AG09319 (cell line): Measurements from ENCODE around the gene MICAL2.

Source experiments
- DNase-seq: peaks from one replicate; pipeline ENCODE4 v3.0.0-alpha.2; 2010; ENCODE audit warnings: low read depth; ENCODE audit errors: extremely low read depth
- CTCF ChIP-seq: IDR thresholded peaks from 2 replicates; pipeline ENCODE4 v1.5.1; 2011; ENCODE audit warnings: low read depth, mild to moderate bottlenecking, inconsistent platforms, low read length, moderate library complexity

The MICAL2 gene

GRCh38 chr11:12243911-12244550 is 133.6 kb downstream of the MICAL2 start:
- DNase-seq, result no peak
- TF ChIP-seq CTCF, result no peak

GRCh38 chr11:12245091-12245490 is 134.7 kb downstream of the MICAL2 start:
- DNase-seq, result no peak
- no peak for TF ChIP-seq CTCF

GRCh38 chr11:12245549-12246016 is 135.2 kb downstream of the MICAL2 start:
- TF ChIP-seq CTCF, result no peak
- no peak for DNase-seq

GRCh38 chr11:12246147-12246546 is 135.8 kb downstream of the MICAL2 start:
- DNase-seq, result no peak
- no peak for TF ChIP-seq CTCF

DNA sequence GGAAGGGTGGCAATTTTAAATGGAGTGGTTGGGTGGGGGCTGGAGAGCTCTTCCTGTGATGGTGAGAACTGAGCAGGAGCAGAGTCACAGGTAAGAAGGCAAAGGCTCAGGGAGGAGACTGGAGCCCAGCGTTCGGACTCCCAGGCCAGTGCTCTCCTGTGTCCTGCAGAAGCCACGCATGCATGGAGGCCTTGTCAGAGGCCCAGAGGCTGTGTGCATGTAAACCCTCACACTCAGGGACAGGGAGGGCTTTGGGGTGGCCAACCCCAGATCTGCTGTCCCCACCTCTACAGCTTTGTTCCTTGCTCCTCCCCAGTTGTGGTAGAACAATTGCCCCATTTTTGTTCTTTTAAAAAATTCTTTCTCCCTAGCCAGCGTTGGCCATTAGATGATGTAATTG is 136.6 kb downstream of the MICAL2 start:
- TF ChIP-seq CTCF, result no peak
- DNase-seq, result no peak

GRCh38 chr11:12247543-12248254 is 137.3 kb downstream of the MICAL2 start:
- TF ChIP-seq CTCF, result no peak
- DNase-seq, result no peak

DNA sequence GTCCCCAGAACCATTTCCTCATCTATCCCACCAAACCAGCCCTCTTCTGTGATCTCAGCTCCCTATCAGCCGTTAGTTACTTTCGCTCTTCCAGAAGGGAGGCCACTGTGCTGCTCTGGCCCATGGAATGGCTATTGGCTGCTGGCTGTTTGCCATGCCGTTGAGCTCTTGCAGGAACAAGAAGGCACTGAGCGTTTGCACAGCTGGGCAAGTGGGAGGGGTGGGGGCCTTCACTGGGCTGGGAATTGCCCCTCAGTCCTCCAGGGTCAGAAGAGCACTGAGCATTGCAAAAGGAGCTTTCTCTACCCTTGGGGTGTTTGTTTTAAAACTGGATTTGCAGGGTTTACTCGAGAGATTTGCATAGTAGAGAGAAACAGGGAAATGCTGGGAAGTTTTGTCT is 137.9 kb downstream of the MICAL2 start:
- no peak for TF ChIP-seq CTCF
- DNase-seq, result no peak
